Measurements from ENCODE around the gene TEX101.

Gene TEX101

DNA sequence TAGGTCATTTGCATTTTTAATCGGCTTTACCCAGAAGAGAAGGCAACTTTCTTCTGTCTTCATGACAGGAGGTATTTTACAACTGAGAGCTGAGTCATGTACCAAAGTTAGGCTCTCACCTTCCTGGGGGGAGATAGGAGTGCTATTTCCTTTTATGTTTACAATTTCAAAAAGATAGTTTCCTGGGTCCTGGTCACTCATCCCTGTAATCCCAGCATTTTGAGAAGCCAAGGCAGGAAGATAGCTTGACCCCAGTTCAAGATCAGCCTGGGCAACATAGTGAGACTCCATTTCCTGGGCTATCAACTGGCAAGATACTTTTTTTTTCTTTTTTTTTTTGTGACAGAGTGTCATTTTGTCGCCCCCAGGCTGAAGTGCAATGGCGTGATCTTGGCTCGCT lies 43.1 kb downstream of the TEX101 start:
- Histone ChIP-seq H3K36me3 (ENCODE audit: control insufficient read depth, low read length) (no peaks in the 10 kb centered on the region), H3K4me2 (ENCODE audit: low read length) (no peak overlapping the region), H3K4me1 (ENCODE audit: control insufficient read depth, low read length) (no peaks in the 10 kb centered on the region), H3K27me3 (ENCODE audit: control insufficient read depth, low read length) (no peaks in the 10 kb centered on the region), H3K27ac (ENCODE audit: low read depth, low read length) (no peak overlapping the region), H3K4me3 (ENCODE audit: low read length) (no peak overlapping the region), H3K79me2 (ENCODE audit: control insufficient read depth, low read length) (no peaks in the 10 kb centered on the region), H3F3A (ENCODE audit: control insufficient read depth, insufficient read depth) (no peaks in the 10 kb centered on the region), H3K9me3 (ENCODE audit: control insufficient read depth, insufficient read depth, low read length) (no peaks in the 10 kb centered on the region; the same call in 1 of the 2 replicates), H3K9me2 (replicated peaks; ENCODE audit: control insufficient read depth, low read length) (no peaks in the 10 kb centered on the region), H4K20me1 (ENCODE audit: control insufficient read depth, insufficient read depth, low read depth, low read length) (no peaks in the 10 kb centered on the region)
- TF ChIP-seq EZH2phosphoT487 (IDR thresholded peaks at IDR 0.05; ENCODE audit: borderline replicate concordance, low read length), result no peak
- no peak for TF ChIP-seq CTCF (IDR thresholded peaks at IDR 0.05; ENCODE audit: low read depth, low read length, poor library complexity, severe bottlenecking)

GRCh38 chr19:43460362-43461016 lies 45.8 kb downstream of the TEX101 start:
- Histone ChIP-seq H3F3A (ENCODE audit: control insufficient read depth, insufficient read depth) (no peaks in the 10 kb centered on the region), H4K20me1 (ENCODE audit: control insufficient read depth, insufficient read depth, low read depth, low read length) (no peaks in the 10 kb centered on the region), H3K4me1 (ENCODE audit: control insufficient read depth, low read length) (peaks cover 7% of the 10 kb centered on the region), H3K27ac (ENCODE audit: low read depth, low read length) (no peak overlapping the region), H3K9me3 (ENCODE audit: control insufficient read depth, insufficient read depth, low read length) (no peaks in the 10 kb centered on the region; the same call in 1 of the 2 replicates), H3K4me2 (ENCODE audit: low read length) (no peak overlapping the region), H3K9me2 (replicated peaks; ENCODE audit: control insufficient read depth, low read length) (no peaks in the 10 kb centered on the region), H3K4me3 (ENCODE audit: low read length) (no peak overlapping the region), H3K27me3 (ENCODE audit: control insufficient read depth, low read length) (no peaks in the 10 kb centered on the region), H3K79me2 (ENCODE audit: control insufficient read depth, low read length) (no peaks in the 10 kb centered on the region), H3K36me3 (ENCODE audit: control insufficient read depth, low read length) (no peaks in the 10 kb centered on the region)
- TF ChIP-seq EZH2phosphoT487 (IDR thresholded peaks at IDR 0.05; ENCODE audit: borderline replicate concordance, low read length) (no peak), CTCF (IDR thresholded peaks at IDR 0.05; ENCODE audit: low read depth, low read length, poor library complexity, severe bottlenecking) (no peak)

- H3K36me3 ChIP-seq (ENCODE audit: control insufficient read depth, low read length), result no peaks in the 10 kb centered on the region
- no peaks in the 10 kb centered on the region for H3K27me3 ChIP-seq (ENCODE audit: control insufficient read depth, low read length)
- no peaks in the 10 kb centered on the region; the same call in 1 of the 2 replicates for H3K9me3 ChIP-seq (ENCODE audit: control insufficient read depth, insufficient read depth, low read length)
- no peak overlapping the region for H3K4me3 ChIP-seq (ENCODE audit: low read length)
- no peaks in the 10 kb centered on the region for H3K79me2 ChIP-seq (ENCODE audit: control insufficient read depth, low read length)
- no peak overlapping the region for H3K4me2 ChIP-seq (ENCODE audit: low read length)
- peaks cover 7% of the 10 kb centered on the region for H3K4me1 ChIP-seq (ENCODE audit: control insufficient read depth, low read length)
- H3K27ac ChIP-seq (ENCODE audit: low read depth, low read length), result no peak overlapping the region
- no peaks in the 10 kb centered on the region for H3K9me2 ChIP-seq (replicated peaks; ENCODE audit: control insufficient read depth, low read length)
- no peaks in the 10 kb centered on the region for H4K20me1 ChIP-seq (ENCODE audit: control insufficient read depth, insufficient read depth, low read depth, low read length)
- H3F3A ChIP-seq (ENCODE audit: control insufficient read depth, insufficient read depth), result no peaks in the 10 kb centered on the region
- TF ChIP-seq EZH2phosphoT487 (IDR thresholded peaks at IDR 0.05; ENCODE audit: borderline replicate concordance, low read length), result no peak
- TF ChIP-seq CTCF (IDR thresholded peaks at IDR 0.05; ENCODE audit: low read depth, low read length, poor library complexity, severe bottlenecking), result no peak
Observed at GRCh38 chr19:43461303-43461702, 46.6 kb downstream of the TEX101 start.

Data from DOHH2 (cell line).